Measurements from ENCODE around the gene CHCT1.

- TF ChIP-seq CTCF (conservative IDR thresholded peaks at IDR 0.05; ENCODE audit: low read depth, low read length) (no peak), EZH2 (IDR thresholded peaks at IDR 0.05; ENCODE audit: low read length, unreplicated experiment) (no peak), EZH2phosphoT487 (IDR thresholded peaks at IDR 0.05; ENCODE audit: borderline replicate concordance, low read length) (no peak)
Measured at GRCh38 chr17:60393840-60394723, 28.2 kb upstream of the CHCT1 start.

Measured in PC-3 (cell line).